Fibroblast of lung (primary cell): ENCODE results near the gene L3MBTL4. TPM values are rescaled to one million over a fixed set of nuclear protein-coding genes. Genes with fewer than 3 reads are reported as not detected.

ENCODE experiments used
- DNase-seq, 2 donors: peaks; one replicate each; pipeline versions ENCODE4 v3.0.0 to v3.0.0-alpha.2; 2010; ENCODE audit warnings: low read depth in 2 of 2
- H2AFZ ChIP-seq: 2 replicates; pipeline ENCODE4 v1.5.1; 2012; ENCODE audit warnings: low read length, control low read depth, inconsistent platforms
- H3K27ac ChIP-seq: 2 replicates; pipeline ENCODE4 v1.5.1; 2011; ENCODE audit warnings: low read length, control low read depth; ENCODE audit not compliant: insufficient read depth
- H3K27me3 ChIP-seq: 2 replicates; pipeline ENCODE4 v1.5.1; 2011; ENCODE audit warnings: mild to moderate bottlenecking, low read length; ENCODE audit not compliant: control insufficient read depth, insufficient read depth
- H3K36me3 ChIP-seq: 2 replicates; pipeline ENCODE4 v1.5.1; 2011; ENCODE audit warnings: low read length; ENCODE audit not compliant: control insufficient read depth, insufficient read depth
- H3K4me1 ChIP-seq: 2 replicates; pipeline ENCODE4 v1.5.1; 2011; ENCODE audit warnings: low read length; ENCODE audit not compliant: control insufficient read depth, insufficient read depth; ENCODE audit errors: extremely low read depth
- H3K4me2 ChIP-seq: 2 replicates; pipeline ENCODE4 v1.5.1; 2011; ENCODE audit warnings: low read length, control low read depth; ENCODE audit not compliant: insufficient read depth; ENCODE audit errors: extremely low read depth
- H3K4me3 ChIP-seq, 4 experiments: fragments of 200-600 bp in 1 of 4; sonication (generic) in 1 of 4; replicated peaks in 1 of 4; 2 replicates each; pipeline ENCODE4 v1.5.1; 2011 to 2016; ENCODE audit warnings: low read length in 4 of 4, low read depth in 3 of 4, mild to moderate bottlenecking in 3 of 4, control low read depth in 2 of 4, inconsistent platforms in 1 of 4, mixed read lengths in 1 of 4; ENCODE audit not compliant: insufficient read depth in 1 of 4; ENCODE audit errors: control extremely low read depth in 1 of 4
- H3K79me2 ChIP-seq: 2 replicates; pipeline ENCODE4 v1.5.1; 2012; ENCODE audit warnings: mild to moderate bottlenecking, low read length, inconsistent platforms; ENCODE audit not compliant: control insufficient read depth, insufficient read depth
- H3K9ac ChIP-seq: 2 replicates; pipeline ENCODE4 v1.5.1; 2011; ENCODE audit warnings: mild to moderate bottlenecking, low read length, control low read depth; ENCODE audit not compliant: insufficient read depth
- H3K9me3 ChIP-seq: 2 replicates; pipeline ENCODE4 v1.5.1; 2012; ENCODE audit warnings: low read depth, low read length; ENCODE audit not compliant: control insufficient read depth, insufficient read depth
- H4K20me1 ChIP-seq: 2 replicates; pipeline ENCODE4 v1.5.1; 2011; ENCODE audit warnings: low read length; ENCODE audit not compliant: control insufficient read depth, insufficient read depth; ENCODE audit errors: extremely low read depth
- EZH2 ChIP-seq: IDR thresholded peaks from 2 replicates; pipeline ENCODE4 v1.5.1; 2012; ENCODE audit warnings: low read length, control low read depth, mild to moderate bottlenecking; ENCODE audit errors: missing control alignments
- polyA plus RNA-seq, 2 donors: library from polyadenylated mRNA; depleted of rRNA in 1 of 2; stranded (reverse) in 1 of 2; unstranded in 1 of 2; fragments of >200 nt; gene quantifications; 2 replicates each; pipeline ENCODE4 v1.2.1, GENCODE V29; 2011 to 2012; ENCODE audit warnings: missing spikeins in 1 of 2
- total RNA-seq: library from RNA; depleted of rRNA; stranded (reverse); fragments of >200 nt; gene quantifications from 2 replicates; pipeline ENCODE4 v1.2.1, GENCODE V29; 2014
- TF ChIP-seq, protein P1 (sequence below), 2 donors: IDR thresholded peaks in 1 of 2; conservative IDR thresholded peaks in 1 of 2; 1 replicate in 1 of 2; 2 replicates in 1 of 2; pipeline ENCODE4 v1.5.1; 2011 to 2012; ENCODE audit warnings: low read length in 2 of 2, control low read depth in 1 of 2, inconsistent platforms in 1 of 2, low read depth in 1 of 2, mild to moderate bottlenecking in 1 of 2

The L3MBTL4 gene
- total and polyA plus RNA-seq, 2 donors (not counting 1 experiment from before 2014, with no cell fraction given), result 0.06 to 0.33 TPM

DNA sequence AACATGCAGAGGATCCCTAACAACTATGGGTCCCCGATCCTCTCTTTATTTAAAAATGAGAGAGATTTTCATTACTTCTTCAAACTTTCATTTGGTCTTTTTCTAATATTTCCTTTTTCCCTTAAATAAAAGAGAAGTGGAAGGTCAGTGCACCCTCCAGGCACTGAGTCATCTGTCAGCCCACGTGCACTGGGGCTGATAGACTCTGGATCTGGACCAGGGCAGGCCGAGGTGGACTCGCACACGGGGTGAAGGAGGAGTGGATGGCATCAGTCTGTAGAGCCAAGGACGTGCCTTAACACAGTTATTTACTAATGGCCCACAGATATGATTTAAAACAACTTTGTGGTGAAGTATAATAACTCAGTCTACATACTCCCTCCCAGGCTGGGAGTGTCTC is 305.0 kb downstream of the L3MBTL4 start:
- Histone ChIP-seq H4K20me1 (no peaks in the 10 kb centered on the region), H3K4me3 (no peak overlapping the region), H3K36me3 (no peaks in the 10 kb centered on the region), H3K9ac (no peak overlapping the region), H3K4me1 (no peaks in the 10 kb centered on the region), H3K9me3 (no peaks in the 10 kb centered on the region), H3K4me2 (no peak overlapping the region), H2AFZ (no peak overlapping the region), H3K79me2 (no peaks in the 10 kb centered on the region), H3K27ac (no peak overlapping the region), H3K27me3 (no peaks in the 10 kb centered on the region)
- DNase-seq, result no peak
- TF ChIP-seq, protein P1, sequence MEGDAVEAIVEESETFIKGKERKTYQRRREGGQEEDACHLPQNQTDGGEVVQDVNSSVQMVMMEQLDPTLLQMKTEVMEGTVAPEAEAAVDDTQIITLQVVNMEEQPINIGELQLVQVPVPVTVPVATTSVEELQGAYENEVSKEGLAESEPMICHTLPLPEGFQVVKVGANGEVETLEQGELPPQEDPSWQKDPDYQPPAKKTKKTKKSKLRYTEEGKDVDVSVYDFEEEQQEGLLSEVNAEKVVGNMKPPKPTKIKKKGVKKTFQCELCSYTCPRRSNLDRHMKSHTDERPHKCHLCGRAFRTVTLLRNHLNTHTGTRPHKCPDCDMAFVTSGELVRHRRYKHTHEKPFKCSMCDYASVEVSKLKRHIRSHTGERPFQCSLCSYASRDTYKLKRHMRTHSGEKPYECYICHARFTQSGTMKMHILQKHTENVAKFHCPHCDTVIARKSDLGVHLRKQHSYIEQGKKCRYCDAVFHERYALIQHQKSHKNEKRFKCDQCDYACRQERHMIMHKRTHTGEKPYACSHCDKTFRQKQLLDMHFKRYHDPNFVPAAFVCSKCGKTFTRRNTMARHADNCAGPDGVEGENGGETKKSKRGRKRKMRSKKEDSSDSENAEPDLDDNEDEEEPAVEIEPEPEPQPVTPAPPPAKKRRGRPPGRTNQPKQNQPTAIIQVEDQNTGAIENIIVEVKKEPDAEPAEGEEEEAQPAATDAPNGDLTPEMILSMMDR (conservative IDR thresholded peaks at IDR 0.05 in 1 of 2, IDR thresholded peaks at IDR 0.05 in 1 of 2; ENCODE audit: low read depth in 1 of 2, low read length in 2 of 2), result no peak
- no peak for TF ChIP-seq EZH2

DNA sequence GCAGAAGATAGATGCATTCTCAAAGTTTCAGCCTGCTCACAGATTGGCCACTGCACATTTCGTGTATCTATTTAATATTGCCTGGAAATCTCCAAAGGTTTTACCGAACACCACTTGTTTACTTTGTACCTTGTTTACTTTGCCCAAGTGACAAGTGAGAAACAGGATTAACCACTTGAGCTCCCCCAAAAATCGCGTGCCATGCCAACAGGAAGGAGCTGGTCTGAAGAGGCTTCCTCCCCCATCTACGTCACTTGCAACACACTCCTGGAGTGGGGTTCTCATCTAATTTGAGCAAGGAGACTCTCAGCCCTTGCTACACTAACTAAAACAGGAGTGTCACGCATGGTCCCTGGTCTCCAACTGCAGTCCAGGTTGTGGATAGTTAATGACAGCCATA is 306.9 kb downstream of the L3MBTL4 start:
- DNase-seq, result no peak
- Histone ChIP-seq H3K9me3 (no peaks in the 10 kb centered on the region), H3K79me2 (no peaks in the 10 kb centered on the region), H3K9ac (no peak overlapping the region), H3K4me3 (no peak overlapping the region), H2AFZ (no peak overlapping the region), H3K4me2 (no peak overlapping the region), H3K27ac (no peak overlapping the region), H4K20me1 (no peaks in the 10 kb centered on the region), H3K36me3 (no peaks in the 10 kb centered on the region), H3K27me3 (no peaks in the 10 kb centered on the region), H3K4me1 (no peaks in the 10 kb centered on the region)
- TF ChIP-seq, protein P1 (conservative IDR thresholded peaks at IDR 0.05 in 1 of 2, IDR thresholded peaks at IDR 0.05 in 1 of 2; ENCODE audit: low read depth in 1 of 2, low read length in 2 of 2), result no peak
- TF ChIP-seq EZH2, result no peak

DNA sequence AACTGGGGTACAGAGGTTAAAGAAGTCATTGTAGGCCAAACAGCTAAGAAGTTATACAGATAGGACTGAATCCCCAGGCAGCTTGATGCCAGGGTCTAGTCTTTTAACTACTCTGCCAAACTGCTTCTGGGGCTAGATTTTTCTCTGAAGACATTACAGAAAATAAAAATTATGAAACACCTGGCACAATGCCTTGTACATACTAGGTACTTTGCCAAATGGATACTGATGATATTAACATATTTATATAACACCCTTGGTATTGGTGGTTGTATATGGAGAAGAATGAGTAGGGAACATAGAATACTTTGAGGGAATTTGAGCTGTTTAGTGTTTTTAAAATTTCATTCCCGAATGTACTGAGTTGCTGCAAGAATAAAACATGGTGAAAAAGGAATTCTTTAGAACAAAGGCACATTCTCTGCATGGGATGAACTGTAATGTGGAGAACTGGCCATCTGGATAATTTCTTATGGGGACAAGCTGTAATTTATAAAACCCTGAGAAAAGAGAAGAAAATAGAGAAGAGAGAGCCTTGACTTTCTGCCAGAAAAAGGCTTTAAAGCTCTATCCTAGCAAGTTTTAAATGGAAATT is 308.5 kb downstream of the L3MBTL4 start:
- Histone ChIP-seq H3K9me3 (no peaks in the 10 kb centered on the region), H3K36me3 (no peaks in the 10 kb centered on the region), H3K27me3 (no peaks in the 10 kb centered on the region), H3K9ac (no peak overlapping the region), H2AFZ (no peak overlapping the region), H3K27ac (no peak overlapping the region), H4K20me1 (no peaks in the 10 kb centered on the region), H3K4me3 (no peak overlapping the region), H3K79me2 (no peaks in the 10 kb centered on the region), H3K4me2 (no peak overlapping the region), H3K4me1 (no peaks in the 10 kb centered on the region)
- TF ChIP-seq, protein P1 (conservative IDR thresholded peaks at IDR 0.05 in 1 of 2, IDR thresholded peaks at IDR 0.05 in 1 of 2; ENCODE audit: low read depth in 1 of 2, low read length in 2 of 2), result no peak
- TF ChIP-seq EZH2, result no peak
- peak in 1 of 2 donors; percentile 20 for DNase-seq
